HG02970 (cell line): ENCODE data around the gene SFXN5.

Experiments used
- ATAC-seq: cut with Tn5 transposase; IDR thresholded peaks from one replicate; pipeline ENCODE4 v1.9.1; 2021; ENCODE audit warnings: mild to moderate bottlenecking, moderate library complexity, moderate number of reproducible peaks; ENCODE audit not compliant: unreplicated experiment, low FRiP score

SFXN5 gene

DNA sequence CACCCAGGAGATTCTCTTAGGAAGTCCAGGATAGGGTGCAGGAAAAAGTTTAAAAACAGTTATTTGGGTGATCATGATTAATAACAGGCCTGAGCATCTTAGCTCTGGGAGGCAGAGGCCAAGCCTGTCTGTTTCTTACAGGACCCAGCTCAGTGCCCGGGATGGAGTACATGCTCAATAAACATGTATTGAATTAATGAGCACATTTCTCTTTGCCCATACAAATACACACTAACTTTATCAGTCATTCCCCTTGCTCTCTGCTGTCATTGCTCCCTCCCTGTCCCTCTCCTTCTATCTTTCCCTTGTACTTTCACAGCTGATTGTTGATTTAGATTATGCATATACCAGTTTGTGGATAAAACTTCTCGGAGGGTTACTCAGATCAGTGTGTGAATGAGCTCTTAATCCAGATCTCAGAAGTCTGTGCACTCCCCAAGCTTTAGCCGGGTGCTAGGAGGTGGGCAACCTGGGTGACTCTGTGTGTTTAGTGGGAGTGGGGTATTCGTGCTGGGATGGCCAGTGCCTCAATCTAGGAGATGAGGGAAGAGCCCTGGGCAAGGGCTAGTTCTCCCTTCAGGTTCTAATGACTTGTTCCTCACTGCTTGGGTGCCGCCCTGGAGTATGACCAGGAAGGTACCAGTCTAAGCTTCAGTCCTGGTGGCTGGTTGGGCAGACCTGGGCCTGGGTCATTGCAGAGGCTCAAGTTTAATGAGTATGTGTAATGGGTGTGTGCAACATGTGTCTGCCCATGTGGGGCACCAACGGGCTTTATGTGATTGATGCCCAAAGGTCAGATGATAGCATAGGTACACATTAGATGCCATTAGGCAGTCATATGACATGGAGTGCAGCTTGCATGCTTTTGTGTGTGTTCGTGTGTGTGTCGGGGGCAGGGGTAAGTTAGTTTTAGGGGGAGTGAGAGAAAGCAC, 143.6 kb downstream of the SFXN5 start:
- no peak for ATAC-seq

DNA sequence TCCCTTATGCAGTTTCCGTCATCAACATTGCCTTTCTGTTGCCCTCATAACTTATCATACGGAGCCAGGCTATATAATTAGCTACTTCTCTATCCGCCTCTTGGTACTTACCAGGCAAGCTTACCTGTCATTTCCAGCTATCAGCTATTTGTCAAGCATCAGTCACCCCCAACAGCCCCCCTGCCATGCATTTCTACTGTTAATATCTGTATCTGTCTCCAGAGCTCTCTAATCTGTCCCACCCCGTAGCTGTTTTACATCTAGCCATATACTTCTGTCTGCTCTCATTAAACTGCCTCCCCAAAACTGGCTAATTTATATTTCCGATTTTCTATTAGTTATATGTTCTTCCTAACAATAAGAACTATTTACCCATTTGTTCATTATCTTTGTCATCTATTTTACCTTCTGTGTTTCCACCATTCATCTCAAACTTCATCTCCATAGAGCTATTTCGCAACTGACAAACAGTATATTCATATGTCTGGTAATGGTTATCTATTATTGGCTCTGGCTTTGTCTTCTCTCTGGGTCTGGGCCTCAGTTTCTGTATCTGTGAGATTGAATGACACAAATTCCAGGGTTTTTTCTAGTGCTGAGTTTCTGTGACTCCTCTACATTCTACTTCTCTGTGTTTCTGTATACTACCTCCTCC, 144.6 kb downstream of the SFXN5 start:
- no peak for ATAC-seq

DNA sequence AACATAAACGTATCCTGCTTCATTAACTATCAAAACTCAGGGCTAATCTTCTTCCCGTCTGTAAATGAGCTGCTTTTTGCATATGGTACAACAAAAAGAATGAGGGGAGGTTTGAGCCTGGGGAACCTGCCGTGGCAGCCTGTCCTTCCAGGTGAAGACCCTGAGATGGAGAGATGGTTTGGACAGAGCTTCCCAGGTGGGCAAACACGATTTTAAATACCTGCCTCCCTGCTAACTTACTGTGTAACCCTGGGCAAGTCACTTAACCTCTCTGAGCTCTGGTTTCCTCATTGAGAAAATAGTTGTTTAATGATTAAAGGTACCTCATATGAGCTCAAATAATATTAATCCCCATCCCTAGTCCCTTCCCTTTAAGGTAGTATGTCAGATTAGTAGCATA, 145.1 kb downstream of the SFXN5 start:
- ATAC-seq = no peak

DNA sequence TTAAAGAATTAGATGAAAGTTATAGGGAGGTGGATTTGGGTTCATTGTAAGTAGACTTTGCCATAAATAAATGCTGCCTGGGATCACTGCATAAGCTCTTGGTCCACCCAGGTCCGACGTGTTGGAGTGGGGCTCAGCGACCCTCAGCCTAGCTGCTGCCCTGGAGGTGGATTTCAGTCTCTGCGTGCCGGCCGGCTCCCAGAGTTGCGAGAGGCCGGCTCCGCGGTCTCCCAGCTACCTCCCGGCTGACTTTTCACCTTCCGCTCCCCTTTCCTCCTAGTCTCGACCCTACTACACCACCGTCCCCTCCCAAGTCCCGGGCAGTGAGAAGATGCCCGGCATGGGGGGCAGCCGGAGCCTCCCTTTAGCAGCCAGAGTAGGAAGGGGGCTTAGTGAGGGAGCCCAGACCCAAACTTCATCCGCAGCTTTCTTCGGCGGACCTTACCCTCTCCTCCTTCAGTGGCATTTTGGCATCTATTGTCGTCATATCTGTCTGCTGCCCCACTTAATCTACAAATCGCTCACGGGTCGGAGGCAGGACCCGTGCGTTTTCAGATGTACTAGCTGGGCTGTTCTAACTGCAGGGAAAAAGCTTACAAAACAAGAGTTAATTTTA, 146.1 kb downstream of the SFXN5 start:
- ATAC-seq = no peak

DNA sequence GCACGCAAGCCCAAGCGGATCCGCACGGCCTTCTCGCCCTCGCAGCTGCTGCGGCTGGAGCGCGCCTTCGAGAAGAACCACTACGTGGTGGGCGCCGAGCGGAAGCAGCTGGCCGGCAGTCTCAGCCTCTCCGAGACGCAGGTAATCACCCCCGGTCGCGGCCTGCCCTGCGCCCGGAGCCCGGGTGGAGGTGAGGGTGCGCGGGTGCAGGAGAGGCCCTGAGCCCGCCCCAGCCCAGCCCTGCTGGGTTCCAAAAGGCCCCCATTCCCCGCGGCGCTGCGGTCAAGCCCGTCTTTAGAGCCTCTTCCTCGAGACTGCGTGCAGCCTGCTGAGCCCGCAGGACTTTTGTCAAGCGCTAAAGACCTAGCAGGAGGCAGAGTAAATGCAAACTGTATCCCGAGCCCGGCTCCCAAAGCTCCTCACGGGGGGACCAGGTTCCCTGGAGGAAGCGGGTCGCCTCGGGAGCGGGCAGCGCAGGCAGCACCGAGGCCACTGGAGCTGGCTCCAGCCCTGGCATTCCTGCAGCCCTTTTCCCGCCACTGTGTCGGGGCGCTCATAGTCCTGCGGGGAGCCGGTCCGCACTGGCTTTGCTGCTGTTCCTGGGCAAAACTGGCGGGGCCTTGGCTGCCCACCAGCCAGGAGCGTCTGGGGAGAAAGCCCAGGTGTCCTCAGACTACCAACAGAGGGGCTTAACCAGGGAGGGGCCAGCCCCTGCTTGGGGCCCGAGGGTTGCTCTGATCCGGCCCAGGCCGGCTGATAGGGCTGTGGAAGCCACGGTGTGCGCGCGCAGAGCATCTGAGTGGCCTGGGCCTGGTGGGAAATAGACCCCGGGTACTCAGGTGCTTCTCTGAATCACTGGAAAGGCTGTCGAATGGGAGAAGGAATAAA, 146.9 kb downstream of the SFXN5 start:
- no peak for ATAC-seq

DNA sequence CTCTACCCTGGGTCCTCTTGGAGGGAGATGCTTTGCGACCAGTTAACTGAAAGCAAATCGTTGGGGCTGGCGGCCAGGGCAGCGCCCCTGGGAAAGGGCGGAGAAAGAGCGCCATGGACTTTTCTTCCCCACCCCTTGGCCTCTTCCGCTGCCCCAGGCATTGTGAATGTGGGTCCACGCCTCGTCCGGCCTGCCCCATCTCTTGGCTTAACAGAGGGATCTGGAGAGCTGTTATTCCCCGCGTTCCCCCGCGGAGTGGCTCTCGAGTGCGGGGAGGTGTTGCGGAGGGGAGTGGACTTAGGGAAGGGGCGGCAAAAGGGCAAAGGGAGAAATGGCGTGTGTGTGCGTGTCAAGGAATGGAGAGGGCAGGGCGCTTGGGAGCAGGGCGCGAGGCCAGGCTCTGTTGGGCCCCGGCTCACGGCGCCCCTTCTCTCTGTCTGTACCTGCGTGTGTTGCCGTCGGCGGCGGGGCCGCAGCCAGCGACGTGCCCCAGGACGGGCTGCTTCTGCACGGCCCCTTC, 147.6 kb downstream of the SFXN5 start:
- no peak for ATAC-seq

DNA sequence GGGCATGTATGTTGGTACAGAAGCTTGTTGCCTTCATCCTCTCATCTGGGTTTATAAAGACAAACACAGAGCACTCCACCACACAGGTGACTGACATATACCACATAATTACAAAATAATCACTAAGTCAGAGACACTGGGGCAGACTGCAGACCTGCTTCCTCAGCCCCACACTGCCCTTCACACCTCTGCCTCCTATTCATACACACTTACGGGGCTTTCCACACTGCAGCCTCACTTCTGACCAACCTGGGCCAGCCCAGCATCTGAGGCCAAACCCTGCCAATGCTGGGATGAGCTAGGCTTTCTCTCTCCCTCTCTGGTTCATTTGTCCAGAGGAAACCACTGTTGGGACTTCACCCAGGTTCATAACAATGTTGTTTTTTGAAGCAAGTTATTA, 149.7 kb downstream of the SFXN5 start:
- ATAC-seq = no peak

DNA sequence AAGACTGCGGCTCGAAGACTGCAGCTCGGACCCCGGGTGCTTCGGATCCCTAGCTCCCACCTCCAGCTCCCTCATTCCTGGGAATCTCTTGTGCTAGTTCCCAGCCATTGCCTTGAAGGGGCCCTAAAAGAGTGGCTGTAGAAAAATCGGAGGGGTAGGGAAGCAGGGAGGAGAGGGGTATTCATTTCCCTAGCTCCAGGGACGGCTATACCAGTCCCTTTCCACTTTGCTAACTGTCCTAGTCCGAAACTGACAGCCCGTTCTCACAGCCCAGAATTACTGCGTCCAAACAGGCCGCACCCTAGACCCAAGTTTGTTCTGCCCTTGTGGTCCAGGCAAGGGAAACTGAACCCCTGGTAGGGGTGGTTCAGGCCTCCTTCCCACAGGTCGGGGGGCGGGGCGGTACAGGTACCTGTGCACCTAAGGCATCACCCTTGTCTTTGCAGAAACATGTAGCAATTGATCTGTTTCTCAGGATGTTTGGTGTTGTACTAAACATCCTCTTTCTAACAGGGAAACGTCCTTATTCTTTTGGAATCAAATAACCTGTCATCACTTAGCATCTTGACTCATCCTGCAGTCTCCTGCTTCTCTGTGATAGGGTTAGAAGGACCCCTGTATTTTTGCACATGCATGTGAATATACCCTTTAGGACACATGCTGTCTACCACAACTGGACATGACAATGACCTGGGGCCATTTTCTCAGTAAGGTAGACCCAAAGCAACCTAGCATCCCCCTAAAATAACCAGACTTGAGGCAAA, 150.2 kb downstream of the SFXN5 start:
- ATAC-seq = no peak

DNA sequence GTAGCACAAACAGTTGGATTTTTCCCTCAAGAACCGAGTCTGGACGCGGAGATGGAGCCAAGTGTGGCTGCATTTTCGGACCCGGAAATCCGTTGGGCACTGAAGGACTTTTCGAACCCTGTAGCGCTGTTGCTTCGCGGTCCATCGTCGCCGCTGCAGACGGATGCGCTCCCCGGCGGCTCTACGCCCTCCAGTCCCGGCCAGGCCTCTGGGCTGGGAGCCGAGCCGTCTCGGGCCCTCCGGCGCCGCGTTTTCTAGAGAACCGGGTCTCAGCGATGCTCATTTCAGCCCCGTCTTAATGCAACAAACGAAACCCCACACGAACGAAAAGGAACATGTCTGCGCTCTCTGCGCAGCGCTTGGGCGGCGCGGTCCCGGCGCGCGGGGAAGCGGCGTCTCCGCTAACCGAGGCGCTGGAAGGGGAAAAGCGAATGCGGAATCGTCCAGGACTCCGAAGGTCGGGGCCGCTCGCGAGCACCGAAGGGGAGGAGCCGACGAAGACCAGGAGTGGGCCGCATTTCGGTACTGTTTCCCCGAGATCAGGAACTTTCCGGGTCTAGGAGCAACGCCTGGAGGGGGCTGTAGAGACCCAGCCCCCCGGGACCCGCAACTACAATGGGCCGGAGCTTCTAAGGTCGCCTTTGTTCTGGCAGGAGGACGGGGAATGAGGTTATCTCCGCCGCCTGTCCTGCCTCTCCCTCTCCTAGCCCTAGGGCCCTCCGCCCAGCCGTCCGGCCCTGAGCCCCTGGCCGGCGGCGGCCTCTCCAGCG, 151.0 kb downstream of the SFXN5 start:
- ATAC-seq = no peak

DNA sequence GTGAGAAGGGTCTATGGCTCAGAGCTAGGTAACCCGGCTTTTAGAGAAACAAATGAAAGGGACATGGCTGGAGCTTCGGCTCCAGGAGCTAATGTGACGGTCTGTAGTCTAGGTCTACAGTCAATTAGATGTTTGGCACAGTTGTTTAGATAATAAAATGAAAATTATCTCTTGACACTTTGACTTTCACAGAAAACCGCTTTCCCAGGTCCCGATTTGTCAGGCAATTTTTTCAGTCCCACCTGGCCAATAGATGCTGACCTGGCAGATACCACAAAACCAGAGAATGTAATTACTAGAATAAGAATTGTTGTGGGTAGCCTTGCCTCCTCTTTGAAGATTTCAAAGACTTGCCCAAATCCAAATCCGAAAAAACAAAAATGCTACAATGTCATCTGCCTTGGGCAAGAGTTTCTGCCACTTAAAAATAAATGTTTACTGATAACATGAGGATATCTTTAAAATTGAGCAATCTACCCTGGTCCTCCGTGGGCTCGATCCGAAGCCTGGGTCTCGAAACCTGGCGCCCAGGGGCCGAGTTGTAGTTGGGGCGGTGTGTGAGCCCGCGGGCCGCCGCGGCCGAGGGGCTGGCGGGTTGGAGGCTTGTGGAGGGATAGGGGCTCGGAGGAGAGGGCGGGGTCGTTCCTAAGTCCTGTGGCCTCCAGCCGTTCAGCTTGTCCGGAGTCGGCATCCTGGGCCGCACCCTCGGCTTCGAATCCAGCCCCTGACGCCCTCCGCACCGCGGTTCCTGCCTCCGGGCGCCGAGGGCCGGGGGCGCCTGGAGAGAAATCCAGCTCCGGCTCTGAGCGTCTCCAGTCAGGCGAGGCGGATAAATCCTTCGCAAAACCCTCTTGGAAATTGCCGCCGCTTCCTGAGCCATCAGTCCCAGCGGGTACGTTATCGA, 151.8 kb downstream of the SFXN5 start:
- ATAC-seq = no peak

DNA sequence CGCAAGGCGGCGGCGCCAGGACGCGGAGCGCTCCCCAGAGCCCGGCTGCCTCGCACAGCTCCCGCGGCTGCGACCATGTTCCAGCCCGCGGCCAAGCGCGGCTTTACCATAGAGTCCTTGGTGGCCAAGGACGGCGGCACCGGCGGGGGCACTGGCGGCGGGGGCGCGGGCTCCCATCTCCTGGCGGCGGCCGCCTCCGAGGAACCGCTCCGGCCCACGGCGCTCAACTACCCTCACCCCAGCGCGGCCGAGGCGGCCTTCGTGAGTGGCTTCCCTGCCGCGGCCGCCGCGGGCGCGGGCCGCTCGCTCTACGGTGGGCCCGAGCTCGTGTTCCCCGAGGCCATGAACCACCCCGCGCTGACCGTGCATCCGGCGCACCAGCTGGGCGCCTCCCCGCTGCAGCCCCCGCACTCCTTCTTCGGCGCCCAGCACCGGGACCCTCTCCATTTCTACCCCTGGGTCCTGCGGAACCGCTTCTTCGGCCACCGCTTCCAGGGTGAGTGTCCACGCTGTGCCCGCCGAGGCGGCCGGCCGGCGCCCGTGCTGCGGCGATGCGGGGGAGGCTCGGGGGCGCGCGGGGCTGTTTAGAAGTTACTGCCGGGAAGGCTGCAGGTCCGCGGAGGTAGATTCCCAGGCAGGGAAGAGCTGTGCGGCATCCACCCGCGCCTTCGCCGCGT, 153.5 kb downstream of the SFXN5 start:
- ATAC-seq = no peak

DNA sequence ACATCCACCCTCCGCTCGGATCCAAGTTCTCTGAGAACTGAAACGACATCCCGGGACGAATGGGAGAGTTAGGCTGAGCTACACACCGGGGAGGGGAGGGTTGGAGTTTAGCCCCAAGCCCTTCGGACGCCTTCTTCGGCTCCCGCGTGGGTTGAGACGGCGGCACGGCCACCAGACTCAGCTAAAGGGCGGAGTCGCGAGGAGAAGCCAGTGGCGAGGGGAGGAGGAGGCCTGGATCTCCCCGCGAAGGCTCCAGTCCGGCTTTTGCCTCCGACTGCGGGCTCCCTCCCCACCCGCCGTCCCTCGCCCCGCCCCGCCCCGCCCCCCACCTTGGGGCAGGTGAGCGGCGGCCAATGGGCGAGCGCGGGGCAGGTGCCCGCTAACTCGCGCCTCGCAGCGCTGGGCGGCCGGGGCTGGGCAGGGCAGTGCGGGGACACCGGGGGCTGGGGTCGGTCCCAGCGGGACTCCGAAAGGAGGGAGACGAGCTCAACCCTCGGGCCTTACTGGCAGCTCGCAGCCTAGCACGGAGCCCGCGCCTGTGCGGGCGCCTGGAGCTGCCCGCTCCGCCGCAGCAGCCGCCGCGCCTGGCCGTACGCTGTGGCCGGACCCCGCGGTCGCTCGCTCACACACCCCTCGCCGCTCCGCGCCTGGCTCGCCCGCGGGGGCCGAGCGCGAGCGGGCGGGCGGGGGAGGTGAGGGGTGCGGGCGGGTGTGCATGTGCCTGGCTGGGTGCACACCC, 154.2 kb downstream of the SFXN5 start, which contains the start of gene EMX1:
TSS of gene EMX1 (plus strand) at position 382 of the 739 bp plus-strand sequence. CDS start at position 716, 334 bp downstream.
- no peak for ATAC-seq

DNA sequence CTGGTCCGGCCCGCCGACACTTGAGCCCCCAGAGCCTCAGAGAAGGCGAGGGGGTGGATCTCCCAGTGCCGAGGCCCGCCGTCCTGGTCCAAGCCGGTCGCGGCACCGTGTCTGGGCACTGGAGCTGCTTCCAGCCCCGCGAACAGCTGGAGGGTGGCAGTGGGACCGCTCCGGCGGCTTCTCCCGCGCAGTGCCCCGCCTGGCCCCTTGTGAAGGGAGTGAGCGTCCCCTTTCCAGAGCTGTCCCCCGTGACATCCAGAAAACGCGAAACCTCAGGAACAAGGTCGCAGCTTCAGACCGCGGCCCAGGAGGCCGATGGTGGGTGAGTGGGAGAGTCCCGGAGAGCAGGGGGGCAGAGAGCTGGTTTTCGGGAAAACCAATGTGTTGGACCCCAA, 154.8 kb downstream of the SFXN5 start:
- ATAC-seq = peak; percentile 5

DNA sequence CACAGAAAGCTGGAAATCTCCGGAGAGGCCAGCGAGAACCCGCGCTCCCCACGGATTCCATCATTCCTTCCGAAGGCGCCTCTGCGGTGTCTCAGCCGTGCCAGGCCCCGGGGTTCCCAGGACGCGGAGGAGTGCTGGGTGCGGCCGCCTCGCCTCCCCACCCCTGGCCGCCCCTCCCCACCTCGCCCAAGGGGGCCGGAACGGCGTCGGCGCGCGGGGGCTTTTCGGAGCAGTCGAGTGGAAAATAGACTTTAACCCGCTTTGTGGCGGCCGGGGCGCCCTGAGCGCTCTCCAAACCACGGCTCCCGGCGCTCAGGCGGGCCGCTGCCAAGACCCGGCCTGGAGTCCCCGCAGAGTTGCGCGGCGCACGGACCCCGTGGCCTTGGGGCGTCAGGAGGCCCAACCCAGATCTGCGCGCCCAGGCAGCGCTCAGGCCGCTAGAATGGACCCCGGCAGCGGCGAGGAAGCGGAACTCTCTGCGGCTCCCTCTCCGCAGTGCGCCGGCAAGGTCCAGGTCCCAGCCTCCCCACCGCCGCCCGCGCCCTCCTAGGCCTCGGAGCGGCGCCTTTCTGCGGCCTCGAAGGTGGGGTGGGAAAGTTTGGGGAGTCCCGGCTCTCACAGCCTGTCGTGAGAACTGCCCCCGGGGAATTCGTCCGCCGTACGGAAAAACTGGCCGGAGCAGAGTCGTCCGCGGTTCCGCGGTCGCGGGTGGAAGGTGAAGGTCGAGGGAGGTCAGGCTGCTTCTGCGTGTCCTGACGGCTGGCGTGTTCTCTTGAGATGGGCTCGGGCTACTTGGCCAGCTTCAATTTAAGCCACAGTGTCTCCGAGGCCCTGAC, 155.4 kb downstream of the SFXN5 start:
- ATAC-seq = peak; percentile 46

DNA sequence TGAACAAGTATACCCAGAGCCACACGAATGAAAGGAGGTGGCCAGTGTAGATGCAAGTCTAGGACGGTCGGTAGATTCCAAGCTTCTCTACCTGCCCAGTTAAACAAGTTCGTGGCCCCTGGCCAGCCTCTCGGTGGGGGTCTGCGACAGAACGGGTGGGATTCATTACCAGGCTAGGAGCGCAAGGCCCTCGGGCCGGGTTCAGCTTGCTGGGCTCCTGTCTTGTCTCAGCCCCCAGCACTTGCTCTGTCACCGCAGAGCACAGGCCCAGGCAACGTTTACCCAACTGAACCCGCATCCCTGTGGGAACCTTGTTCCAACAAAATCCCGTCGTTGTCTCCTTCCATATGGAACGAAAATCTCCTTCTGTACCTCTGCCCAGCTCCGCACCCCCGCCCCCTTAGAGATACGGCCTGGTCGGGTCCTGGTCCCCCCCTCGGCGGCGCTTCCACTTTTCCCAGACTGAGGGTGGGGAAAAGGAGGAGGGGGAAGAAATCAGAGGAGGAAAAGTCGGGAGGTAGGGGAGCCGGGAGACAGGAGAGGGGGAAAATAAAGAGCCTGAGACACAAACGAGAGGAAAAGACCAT, 156.1 kb downstream of the SFXN5 start:
- ATAC-seq = no peak
